Activated T-cell treated with anti-CD3 and anti-CD28 coated beads for 48 hours (primary cell): ENCODE data around the gene PUDP.
"Not testable (repeated sequence)": the region's sequence is repeated elsewhere in the genome, so short reads cannot be mapped to it uniquely, and the experiment has no call there.

Experiments used
- DNase-seq: peaks from one replicate; pipeline ENCODE4 v3.0.0-alpha.2; 2020; ENCODE audit warnings: low read depth

The PUDP gene

GRCh38 chrX:7109838-7110793 lies 37.8 kb downstream of the PUDP start:
- DNase-seq = no peak

GRCh38 chrX:7109049-7109531 lies 38.9 kb downstream of the PUDP start:
- DNase-seq = no peak

- no peak for DNase-seq
These were observed 39.9 kb downstream of the PUDP start for GRCh38 chrX:7108030-7108429.

- DNase-seq = no peak
These were observed 41.3 kb downstream of the PUDP start for GRCh38 chrX:7106649-7107048.

- DNase-seq = no peak
These were observed 45.8 kb downstream of the PUDP start for GRCh38 chrX:7102119-7102518.

GRCh38 chrX:7100022-7100421 lies 47.9 kb downstream of the PUDP start:
- no peak for DNase-seq

GRCh38 chrX:7095657-7096056 lies 52.3 kb downstream of the PUDP start:
- DNase-seq = not testable (repeated sequence)

- DNase-seq = no peak
These were observed 54.6 kb downstream of the PUDP start for GRCh38 chrX:7093305-7093704.

- no peak for DNase-seq
These were observed 55.4 kb downstream of the PUDP start for GRCh38 chrX:7092543-7092942.

- DNase-seq = no peak
These were observed 56.0 kb downstream of the PUDP start for GRCh38 chrX:7091923-7092322.

- DNase-seq = no peak
These were observed 57.3 kb downstream of the PUDP start for GRCh38 chrX:7090641-7091040.

GRCh38 chrX:7088968-7089615 lies 58.9 kb downstream of the PUDP start:
- peak; percentile 8 for DNase-seq

GRCh38 chrX:7086384-7086783 lies 61.6 kb downstream of the PUDP start:
- no peak for DNase-seq

GRCh38 chrX:7085879-7086278 lies 62.1 kb downstream of the PUDP start:
- no peak for DNase-seq

GRCh38 chrX:7084841-7085240 lies 63.1 kb downstream of the PUDP start:
- no peak for DNase-seq

GRCh38 chrX:7083468-7084396 lies 64.2 kb downstream of the PUDP start:
- peak; percentile 21 for DNase-seq

GRCh38 chrX:7083021-7083420 lies 64.9 kb downstream of the PUDP start:
- DNase-seq = no peak

- DNase-seq = no peak
These were observed 65.4 kb downstream of the PUDP start for GRCh38 chrX:7082556-7082955.

- DNase-seq = no peak
These were observed 70.4 kb downstream of the PUDP start for GRCh38 chrX:7077241-7078230.

- DNase-seq = no peak
These were observed 71.7 kb downstream of the PUDP start for GRCh38 chrX:7076245-7076661.

GRCh38 chrX:7074908-7075204 lies 73.1 kb downstream of the PUDP start:
- DNase-seq = no peak
